K562 (cell line): ENCODE data around the gene UPF1. TPM values are rescaled to one million over a fixed set of nuclear protein-coding genes. Genes with fewer than 3 reads are reported as not detected.

ENCODE experiments used
- ATAC-seq: fragments of 200-7000 bp; cut with Tn5 transposase; 3 replicates; pipeline ENCODE4 v1.9.1; 2020; ENCODE audit warnings: moderate library complexity
- BruUV-seq: library from RNA; stranded (reverse); fragments of 400-500 nt; replicated peaks from 2 replicates; lab custom pipeline; 2021; lab: Mats Ljungman, UMichigan
- CTCF ChIA-PET: fragments of 300-600 bp; formaldehyde crosslinking; extraction: SDS; loops from one replicate; lab custom pipeline; 2021; ENCODE audit warnings: low intra/inter-chr PET ratio; lab: Yijun Ruan, JAX
- POLR2A ChIA-PET: fragments of 300-600, 350-650 bp; sonication (Branson Sonifier 250); formaldehyde crosslinking; extraction: SDS; loops from one replicate; lab custom pipeline; 2021; ENCODE audit warnings: antibody characterized with exemption, inconsistent platforms; lab: Yijun Ruan, JAX
- DNase-seq, 4 experiments: peaks; one replicate each; pipeline versions ENCODE4 v3.0.0 to v3.0.0-alpha.2; 2011 to 2018; ENCODE audit warnings: low spot score in 3 of 4, mixed read lengths in 3 of 4; ENCODE audit errors: extremely low read depth in 1 of 4
- FAIRE-seq: peaks from 2 replicates; lab custom pipeline; 2011; peaks lifted over from hg19 to GRCh38; lab: Jason Lieb, UNC
- H2AFZ ChIP-seq: 2 replicates; pipeline ENCODE4 v1.6.0; 2011; ENCODE audit warnings: low read depth, low read length, control low read depth, inconsistent platforms
- H3K27ac ChIP-seq: fragments of 200-600 bp; 3 replicates; pipeline ENCODE4 v1.8.0; 2011; ENCODE audit warnings: low read depth, mild to moderate bottlenecking, control low read depth, inconsistent platforms, low read length, moderate library complexity, mixed read lengths; ENCODE audit errors: extremely low read depth
- H3K27me3 ChIP-seq, 2 experiments: fragments of 300-600 bp in 1 of 2; 2 replicates in 1 of 2; 3 replicates in 1 of 2; pipeline versions ENCODE4 v1.6.0 to v1.8.0; 2011; ENCODE audit warnings: inconsistent platforms in 2 of 2, low read length in 2 of 2, mild to moderate bottlenecking in 1 of 2, mixed read lengths in 1 of 2, moderate library complexity in 1 of 2; ENCODE audit not compliant: control insufficient read depth in 2 of 2, insufficient read depth in 2 of 2
- H3K36me3 ChIP-seq: fragments of 300-600 bp; 3 replicates; pipeline ENCODE4 v1.8.0; 2011; ENCODE audit warnings: mild to moderate bottlenecking, low read length, inconsistent platforms; ENCODE audit not compliant: control insufficient read depth, insufficient read depth
- H3K4me1 ChIP-seq, 2 experiments: fragments of 200-600 bp in 1 of 2; replicated peaks in 1 of 2; 2 replicates in 1 of 2; 3 replicates in 1 of 2; pipeline versions ENCODE4 v1.5.1 to v1.8.0; 2011; ENCODE audit warnings: inconsistent platforms in 2 of 2, low read length in 2 of 2, mild to moderate bottlenecking in 1 of 2, mixed read lengths in 1 of 2, moderate library complexity in 1 of 2; ENCODE audit not compliant: control insufficient read depth in 2 of 2, insufficient read depth in 2 of 2
- H3K4me2 ChIP-seq: 2 replicates; pipeline ENCODE4 v1.6.1; 2011; ENCODE audit warnings: low read length, control low read depth, inconsistent platforms, mixed read lengths; ENCODE audit not compliant: insufficient read depth
- H3K4me3 ChIP-seq: fragments of 200-600 bp; sonication (generic), shearing (Covaris generic); 2 replicates; pipeline ENCODE4 v1.5.1; 2016; ENCODE audit warnings: control low read depth, inconsistent platforms
- H3K79me2 ChIP-seq: fragments of 200-600 bp; 3 replicates; pipeline ENCODE4 v1.8.0; 2011; ENCODE audit warnings: low read length, inconsistent platforms; ENCODE audit not compliant: control insufficient read depth, insufficient read depth
- H3K9ac ChIP-seq, 2 experiments: 2 replicates each; pipeline versions ENCODE4 v1.6.0 to v1.6.1; 2011; ENCODE audit warnings: low read depth in 2 of 2, low read length in 2 of 2, control low read depth in 1 of 2, inconsistent platforms in 1 of 2, mild to moderate bottlenecking in 1 of 2, mixed read lengths in 1 of 2; ENCODE audit not compliant: insufficient read depth in 1 of 2
- H3K9me1 ChIP-seq: one replicate; pipeline ENCODE4 v1.6.0; 2011; ENCODE audit warnings: inconsistent platforms, mild to moderate bottlenecking, low read length, moderate library complexity; ENCODE audit not compliant: control insufficient read depth, insufficient read depth
- H3K9me3 ChIP-seq: replicated peaks from 2 replicates; pipeline ENCODE4 v1.5.1; 2011; ENCODE audit warnings: low read depth, low read length, inconsistent platforms; ENCODE audit not compliant: control insufficient read depth, insufficient read depth
- H4K20me1 ChIP-seq: replicated peaks from 2 replicates; pipeline ENCODE4 v1.6.1; 2011; ENCODE audit warnings: low read length, inconsistent platforms, mixed read lengths; ENCODE audit not compliant: control insufficient read depth, insufficient read depth
- BCL6 ChIP-seq: fragments of 250-450 bp; sonication (Bioruptor Pico); IDR thresholded peaks from 2 replicates; pipeline ENCODE4 v1.4.0; 2020
- CBX8 ChIP-seq: fragments of 200-600 bp; sonication (generic); IDR thresholded peaks from 2 replicates; pipeline ENCODE4 v1.6.1; 2012; ENCODE audit warnings: borderline replicate concordance, mixed run types, low read depth, mild to moderate bottlenecking, moderate library complexity, mixed read lengths, low read length, control low read depth, inconsistent platforms; ENCODE audit not compliant: poor library complexity, severe bottlenecking; ENCODE audit errors: extremely low read depth
- COPS2 ChIP-seq: fragments of 450-650 bp; conservative IDR thresholded peaks from 2 replicates; pipeline ENCODE4 v1.6.1; 2016; ENCODE audit warnings: mild to moderate bottlenecking, moderate library complexity
- ETV1 ChIP-seq: fragments of 450-650 bp; conservative IDR thresholded peaks from 2 replicates; pipeline ENCODE4 v1.6.1; 2016; ENCODE audit warnings: missing genetic modification characterization, control low read depth, low read depth, missing compliant biosample characterization
- GATAD2A ChIP-seq: fragments of 450-650 bp; IDR thresholded peaks from 2 replicates; pipeline ENCODE4 v1.6.1; 2017
- STAT6 ChIP-seq: sonication (generic); formaldehyde crosslinking; IDR thresholded peaks from 2 replicates; pipeline ENCODE4 v1.8.1; 2023; ENCODE audit warnings: mild to moderate bottlenecking, missing genetic modification reagents
- THAP7 ChIP-seq: fragments of 250-450 bp; sonication (Bioruptor Pico); IDR thresholded peaks from 2 replicates; pipeline ENCODE4 v1.5.0; 2021
- ZNF740 ChIP-seq, 3 experiments: fragments of 200-800 bp in 1 of 3; sonication (Bioruptor generic) in 1 of 3; sonication (generic) in 1 of 3; formaldehyde crosslinking in 1 of 3; IDR thresholded peaks; 2 replicates each; pipeline versions ENCODE4 v1.6.1 to v1.8.0; 2016 to 2022; ENCODE audit warnings: mild to moderate bottlenecking in 2 of 3, missing compliant biosample characterization in 2 of 3, missing genetic modification characterization in 2 of 3, missing genetic modification reagents in 1 of 3
- WGBS: fragments of 100-300 bp; shearing (Covaris generic); methylation state at CpG from one replicate; pipeline ENCODE4 v1.1.6; 2016; ENCODE audit warnings: low coverage, mixed read lengths; ENCODE audit not compliant: insufficient coverage; ENCODE audit errors: missing lambda C conversion rate; 5-methylcytosine and 5-hydroxymethylcytosine counted together
- in situ Hi-C: fragments of 300-500 bp; cut with MboI; formaldehyde crosslinking; loops from 4 replicates; pipeline ENCODE4 v1.15.0; 2018; ENCODE audit warnings: inconsistent platforms, mixed read lengths
- intact Hi-C: fragments of 100-400 bp; cut with micrococcal nuclease; formaldehyde crosslinking; loops from 2 replicates; pipeline ENCODE4 v1.14.2; 2022
- polyA plus RNA-seq, 8 experiments: library from polyadenylated mRNA; depleted of rRNA in 4 of 8; stranded (reverse) in 5 of 8; unstranded in 3 of 8; fragments of >200 nt; fragmentation: Nextera tagmentation in 2 of 8; fragmentation: Illumina TruSeq in 1 of 8; extraction: Ambion mirVana in 2 of 8; extraction: Trizol in 1 of 8; gene quantifications; 2 replicates each; pipeline versions ENCODE4 v1.2.1 to v1.2.3, GENCODE V29; 2011 to 2014; ENCODE audit warnings: inconsistent platforms in 1 of 8, missing spikeins in 1 of 8
- total RNA-seq, 7 experiments: library from RNA; depleted of rRNA in 6 of 7; stranded (reverse); fragments of >200 nt in 6 of 7; fragmentation: Illumina TruSeq in 2 of 7; extraction: Trizol in 2 of 7; gene quantifications; 2 replicates each; pipeline versions ENCODE4 v1.2.1 to v1.2.3, GENCODE V29; 2011 to 2021; ENCODE audit warnings: low replicate concordance in 1 of 7
- TF ChIP-seq, protein P1 (sequence below), 2 experiments: fragments of 450-650 bp; conservative IDR thresholded peaks; 2 replicates each; pipeline ENCODE4 v1.6.1; 2017; ENCODE audit warnings: mild to moderate bottlenecking in 2 of 2, moderate library complexity in 2 of 2

Gene UPF1
- total and polyA plus RNA-seq, 9 of the 15 experiments (the other 6 are each of a cell fraction or from before 2014, with no cell fraction given), result 0.34 to 103 (median 27.9) TPM

- no peak for TF ChIP-seq ZNF740 (CRISPR knock-in tag; IDR thresholded peaks at IDR 0.05)
- TF ChIP-seq ZNF740 (tag; IDR thresholded peaks at IDR 0.05), result no peak
- no peak for TF ChIP-seq ETV1 (tag)
- no peak for TF ChIP-seq THAP7 (CRISPR knock-in tag)
- TF ChIP-seq, protein P1, sequence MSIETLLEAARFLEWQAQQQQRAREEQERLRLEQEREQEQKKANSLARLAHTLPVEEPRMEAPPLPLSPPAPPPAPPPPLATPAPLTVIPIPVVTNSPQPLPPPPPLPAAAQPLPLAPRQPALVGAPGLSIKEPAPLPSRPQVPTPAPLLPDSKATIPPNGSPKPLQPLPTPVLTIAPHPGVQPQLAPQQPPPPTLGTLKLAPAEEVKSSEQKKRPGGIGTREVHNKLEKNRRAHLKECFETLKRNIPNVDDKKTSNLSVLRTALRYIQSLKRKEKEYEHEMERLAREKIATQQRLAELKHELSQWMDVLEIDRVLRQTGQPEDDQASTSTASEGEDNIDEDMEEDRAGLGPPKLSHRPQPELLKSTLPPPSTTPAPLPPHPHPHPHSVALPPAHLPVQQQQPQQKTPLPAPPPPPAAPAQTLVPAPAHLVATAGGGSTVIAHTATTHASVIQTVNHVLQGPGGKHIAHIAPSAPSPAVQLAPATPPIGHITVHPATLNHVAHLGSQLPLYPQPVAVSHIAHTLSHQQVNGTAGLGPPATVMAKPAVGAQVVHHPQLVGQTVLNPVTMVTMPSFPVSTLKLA (conservative IDR thresholded peaks at IDR 0.05), result no peak
Observed at GRCh38 chr19:18857223-18857622, 25.5 kb downstream of the UPF1 start (continued).

- Histone ChIP-seq H3K27ac (no peak overlapping the region), H3K9me1 (peaks cover 3% of the 10 kb centered on the region), H3K4me2 (no peak overlapping the region), H3K79me2 (no peaks in the 10 kb centered on the region), H3K27me3 (no peaks in the 10 kb centered on the region), H3K9me3 (no peaks in the 10 kb centered on the region), H3K36me3 (peaks cover 100% of the 10 kb centered on the region; the same call in 2 of the 3 replicates), H2AFZ (no peak overlapping the region), H4K20me1 (peaks cover 7% of the 10 kb centered on the region; the same call in 1 of the 2 replicates), H3K4me1 (peaks cover 0 to 9% of the 10 kb centered on the region in 2 experiments; a peak in 1 of 5 replicates), H3K4me3 (no peak overlapping the region), H3K9ac (no peak overlapping the region)
- intact Hi-C loops (no loop called here), in situ Hi-C loops (no loop called here)
- 96% methylated on average over 21 of the region's 21 CpGs for WGBS
- ATAC-seq (no peak), FAIRE-seq (no peak), DNase-seq (no peak)
- POLR2A ChIA-PET, result interaction anchor here (0.9 to 1.3 kb wide), 2 partner anchors 10 to 12 kb away, joined by 3 to 4 read pairs; no protein-coding TSS in a partner anchor
- CTCF ChIA-PET, result no interaction called here
- BruUV-seq, result no TSS peak
- TF ChIP-seq COPS2 (no peak), CBX8 (no peak), BCL6 (no peak), GATAD2A (no peak), STAT6 (CRISPR knock-in tag) (no peak)
Observed at GRCh38 chr19:18858906-18859646, 27.3 kb downstream of the UPF1 start.
